ENCODE data around the gene CCL14. TPM values are rescaled to one million over a fixed set of nuclear protein-coding genes. Genes with fewer than 3 reads are reported as not detected.
"Not testable (repeated sequence)": the region's sequence is repeated elsewhere in the genome, so short reads cannot be mapped to it uniquely, and the experiment has no call there.

Gene CCL14
- polyA plus RNA-seq, 1 donor from 2014 or later: not detected

DNA sequence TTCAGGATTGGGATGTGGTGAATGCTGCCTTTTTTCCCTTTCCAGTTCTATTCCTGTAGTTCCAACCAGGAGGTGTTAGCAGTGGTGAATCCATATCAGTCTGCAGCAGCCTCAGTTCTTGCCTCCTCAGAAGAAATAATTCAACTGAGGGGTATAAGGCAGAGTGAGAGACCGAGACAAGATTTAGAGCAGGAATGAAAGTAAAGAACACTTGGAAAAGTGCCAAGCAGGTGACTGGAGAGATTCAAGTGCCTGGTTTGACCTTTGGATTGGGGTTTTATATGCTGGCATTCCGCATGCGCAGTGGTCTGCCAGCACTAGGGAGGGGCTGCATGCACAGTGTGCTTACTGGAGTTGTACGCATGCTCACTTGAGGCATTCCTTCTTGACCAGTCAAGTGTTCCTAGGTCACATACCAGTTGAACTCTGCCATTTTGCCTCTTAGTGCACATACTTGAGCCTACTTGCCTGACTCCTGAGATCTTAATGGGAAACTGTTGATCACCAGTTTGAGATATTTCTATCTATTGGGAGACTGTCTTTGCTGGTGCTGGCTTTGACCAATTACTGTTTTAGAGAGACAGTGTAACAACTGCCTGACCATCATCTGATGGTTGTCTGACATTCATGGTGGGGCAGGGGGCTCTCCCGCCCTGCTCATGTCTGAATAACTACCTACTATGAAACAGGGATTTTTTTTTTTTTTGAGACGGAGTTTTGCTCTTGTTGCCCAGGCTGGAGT, 15.5 kb upstream of the CCL14 start:
- Mint-ChIP-seq H3K4me3 (no peak overlapping the region), H3K36me3 (no peaks in the 10 kb centered on the region), H3K27me3 (peaks cover 20% of the 10 kb centered on the region)

DNA sequence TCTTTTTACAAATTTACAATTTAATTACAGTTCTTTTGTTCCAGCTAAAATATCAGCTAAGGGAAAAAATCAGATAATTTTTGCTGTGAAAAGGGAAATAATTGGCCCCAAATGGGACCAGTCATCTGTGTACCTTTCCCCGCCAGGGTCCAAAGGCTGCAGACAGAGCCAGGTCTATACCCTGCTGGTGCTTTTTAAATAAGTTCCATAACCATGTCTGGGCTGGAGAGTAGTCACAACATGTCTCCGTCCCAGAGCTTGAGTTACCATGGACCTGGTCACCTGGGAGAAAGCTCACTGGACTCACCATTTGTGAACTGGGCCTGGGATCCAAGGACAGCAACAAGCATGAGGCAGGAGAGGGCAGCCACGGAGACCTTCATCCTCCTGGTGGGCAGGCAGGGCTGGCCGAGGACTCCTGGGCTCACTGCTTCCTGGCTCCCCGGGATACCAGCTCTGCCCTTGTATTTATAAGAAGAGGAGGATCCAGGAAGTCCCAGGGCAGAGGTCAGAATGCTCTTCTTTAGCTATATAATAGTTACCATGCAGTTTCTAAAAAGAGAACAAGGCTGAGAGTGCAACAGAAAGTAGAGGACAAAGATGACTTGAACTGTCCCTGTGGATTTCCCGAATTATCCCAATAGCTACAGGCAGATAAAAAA, 14.7 kb upstream of the CCL14 start, which contains the start of gene CCL15:
TSS of gene CCL15 (minus strand) at position 444 of the 662 bp plus-strand sequence. CDS start at position 383, 61 bp downstream.
- Mint-ChIP-seq H3K27ac (no peak within 1 kb of the TSS), H3K27me3 (peaks cover 26% of the 10 kb centered on the region), H3K4me3 (no peak within 1 kb of the TSS)

More for the DNA sequence above, 15.5 kb upstream of the CCL14 start:
- Mint-ChIP-seq H3K4me1 (peaks cover 8 to 13% (median 11%) of the 10 kb centered on the region in 3 donors), H3K27ac (no peak overlapping the region), H3K9me3 (no peaks in the 10 kb centered on the region)

DNA sequence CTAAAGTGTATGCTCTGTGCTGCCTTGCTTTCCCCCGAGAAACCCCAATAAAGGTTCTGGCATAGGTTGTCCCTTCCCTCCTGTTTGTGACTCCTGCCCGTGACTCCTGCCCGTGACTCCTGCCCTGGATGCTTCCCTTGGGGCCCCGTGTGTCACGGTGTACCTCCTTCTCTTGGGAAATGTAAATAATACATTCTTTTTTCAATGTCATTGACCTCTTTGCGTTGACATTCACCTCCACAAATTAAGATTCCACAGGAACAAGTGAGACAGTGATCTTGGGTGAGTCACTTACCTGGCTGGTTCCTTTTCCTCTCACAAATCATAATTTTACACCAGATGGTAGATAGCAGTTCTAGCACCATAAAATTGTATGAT, 14.2 kb upstream of the CCL14 start:
- Mint-ChIP-seq H3K4me3 (no peak overlapping the region), H3K9me3 (no peaks in the 10 kb centered on the region), H3K4me1 (peaks cover 13 to 18% (median 18%) of the 10 kb centered on the region in 3 donors), H3K27me3 (peaks cover 27% of the 10 kb centered on the region), H3K36me3 (no peaks in the 10 kb centered on the region), H3K27ac (no peak overlapping the region)

More for the DNA sequence above, 14.7 kb upstream of the CCL14 start, which contains the start of gene CCL15:
- Mint-ChIP-seq H3K4me1 (peaks cover 13 to 17% (median 16%) of the 10 kb centered on the region in 3 donors), H3K36me3 (no peaks in the 10 kb centered on the region), H3K9me3 (no peaks in the 10 kb centered on the region)

DNA sequence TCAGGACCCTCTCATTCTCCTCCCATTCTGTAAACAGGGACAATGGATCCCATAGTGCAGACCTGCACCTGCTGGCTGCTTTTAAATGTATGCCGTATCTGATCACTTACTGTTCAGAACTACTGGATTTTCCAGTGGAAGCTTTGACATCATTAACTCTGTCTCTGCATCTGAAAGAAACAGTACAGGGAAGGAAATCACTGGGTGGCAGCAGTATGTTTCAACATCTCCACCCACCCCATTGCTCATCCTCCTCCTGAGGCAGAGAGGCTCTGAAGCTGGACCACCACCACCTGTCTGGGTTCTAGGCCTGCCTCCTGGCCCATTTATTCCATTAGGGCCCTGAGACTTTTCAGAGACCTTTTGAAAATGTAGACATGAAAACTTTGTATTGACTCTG, 12.2 kb upstream of the CCL14 start:
- peaks cover 7 to 24% (median 16%) of the 10 kb centered on the region in 3 donors for H3K4me1 Mint-ChIP-seq
- H3K4me3 Mint-ChIP-seq: no peak overlapping the region
- no peaks in the 10 kb centered on the region for H3K36me3 Mint-ChIP-seq
- H3K9me3 Mint-ChIP-seq: no peaks in the 10 kb centered on the region
- H3K27ac Mint-ChIP-seq: no peak overlapping the region
- peaks cover 27% of the 10 kb centered on the region for H3K27me3 Mint-ChIP-seq

DNA sequence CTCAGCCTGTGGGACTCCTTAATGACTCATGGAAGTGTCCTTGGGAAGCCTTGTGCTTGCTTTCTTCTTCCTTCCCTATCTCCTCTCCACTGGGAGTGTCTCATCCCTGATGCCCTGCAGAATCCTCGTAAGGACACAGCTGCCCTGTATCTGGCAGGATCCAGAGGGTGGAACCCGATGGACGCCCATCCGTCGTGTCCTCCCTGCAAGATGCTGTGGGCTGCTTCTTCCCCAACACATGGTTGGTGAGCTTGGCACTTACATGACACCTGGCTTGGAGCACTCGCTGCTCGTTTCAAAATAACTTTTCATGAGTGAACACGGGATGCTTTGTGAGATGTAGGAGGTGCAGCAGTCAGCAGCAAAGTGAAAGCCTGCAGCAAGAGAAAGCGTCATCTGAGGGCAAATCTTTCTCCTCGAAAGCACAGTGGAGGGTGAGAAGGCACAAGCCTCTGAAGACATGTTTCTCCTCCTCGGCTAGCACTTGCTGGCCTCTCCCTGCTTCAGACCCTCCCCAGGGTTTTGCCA, 11.6 kb upstream of the CCL14 start:
- Mint-ChIP-seq H3K36me3 (no peaks in the 10 kb centered on the region), H3K4me1 (peaks cover 7 to 24% (median 16%) of the 10 kb centered on the region in 3 donors), H3K9me3 (no peaks in the 10 kb centered on the region), H3K27me3 (peaks cover 27% of the 10 kb centered on the region), H3K27ac (no peak overlapping the region), H3K4me3 (no peak overlapping the region)

DNA sequence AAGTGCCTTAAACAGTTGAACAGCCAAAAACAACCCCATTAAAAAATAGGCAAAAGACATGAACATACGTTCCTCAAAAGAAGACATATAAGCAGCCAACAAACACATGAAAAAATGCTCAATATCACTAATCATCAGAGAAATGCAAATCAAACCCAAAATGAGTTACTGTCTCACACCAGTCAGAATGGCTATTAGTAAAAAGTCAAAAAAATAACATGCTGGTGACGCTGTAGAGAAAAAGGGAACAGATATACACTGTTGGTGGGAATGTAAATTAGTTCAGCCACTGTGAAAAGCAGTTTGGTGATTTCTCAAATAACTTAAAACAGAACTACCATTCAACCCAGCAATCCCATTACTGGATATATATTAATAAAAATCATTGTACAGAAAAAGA, 8.8 kb upstream of the CCL14 start:
- not testable (repeated sequence) for H3K9me3 Mint-ChIP-seq, H3K36me3 Mint-ChIP-seq, H3K27ac Mint-ChIP-seq
- Mint-ChIP-seq H3K4me1 (peaks cover 7 to 24% (median 16%) of the 10 kb centered on the region in 3 donors), H3K27me3 (peaks cover 18% of the 10 kb centered on the region), H3K4me3 (peak overlapping the region in 1 of 4 donors; percentile 47)

DNA sequence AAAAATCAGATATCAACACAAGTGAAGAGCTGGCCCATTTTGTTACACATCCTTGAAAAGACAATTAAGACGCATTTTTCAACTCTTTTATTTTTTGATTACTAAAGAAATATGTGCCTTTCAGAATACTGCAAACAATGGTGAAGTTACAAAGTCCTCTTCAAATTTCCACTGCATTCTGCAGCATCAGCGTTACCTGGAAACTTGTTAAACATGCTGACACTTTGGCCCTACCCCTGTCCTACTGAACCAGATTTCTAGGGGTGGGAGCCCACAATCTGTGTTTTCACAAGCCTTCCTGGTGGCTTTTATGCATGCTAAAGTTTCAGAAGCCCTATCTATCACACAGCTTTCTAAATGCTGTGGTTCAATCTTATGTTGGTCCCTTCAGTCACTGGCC, 4.5 kb upstream of the CCL14 start:
- H3K36me3 Mint-ChIP-seq: peaks cover 3% of the 10 kb centered on the region
- H3K4me3 Mint-ChIP-seq: no peak overlapping the region
- no peak overlapping the region for H3K27ac Mint-ChIP-seq
- H3K27me3 Mint-ChIP-seq: peaks cover 3% of the 10 kb centered on the region
- peaks cover 4 to 14% (median 8%) of the 10 kb centered on the region in 3 donors for H3K4me1 Mint-ChIP-seq
- peaks cover 3 to 11% (median 7%) of the 10 kb centered on the region in 3 donors for H3K9me3 Mint-ChIP-seq

DNA sequence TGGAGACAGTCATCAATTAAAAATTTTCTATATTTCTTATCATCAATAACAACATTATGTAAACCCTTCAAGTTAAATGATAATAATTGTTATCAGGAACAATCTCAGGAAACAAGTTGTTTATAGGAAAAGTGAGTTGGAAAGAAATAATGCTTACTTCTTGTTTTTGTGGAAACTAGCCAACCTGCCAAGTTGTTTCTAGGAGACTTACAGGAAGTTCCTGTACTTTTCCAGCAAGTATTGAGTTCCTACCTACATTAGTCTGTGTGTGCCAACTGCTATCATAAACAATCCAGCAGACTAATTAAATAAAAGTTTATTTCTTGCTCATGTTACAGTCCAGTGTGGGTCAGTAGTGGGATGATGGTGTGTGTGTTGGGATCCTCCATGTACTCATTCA, 1.6 kb upstream of the CCL14 start:
- H3K36me3 Mint-ChIP-seq: peaks cover 3% of the 10 kb centered on the region
- H3K9me3 Mint-ChIP-seq: peaks cover 3 to 11% (median 7%) of the 10 kb centered on the region in 3 donors
- H3K27ac Mint-ChIP-seq: no peak overlapping the region
- H3K4me1 Mint-ChIP-seq: no peaks in the 10 kb centered on the region
- peaks cover 5% of the 10 kb centered on the region for H3K27me3 Mint-ChIP-seq
- no peak overlapping the region for H3K4me3 Mint-ChIP-seq

DNA sequence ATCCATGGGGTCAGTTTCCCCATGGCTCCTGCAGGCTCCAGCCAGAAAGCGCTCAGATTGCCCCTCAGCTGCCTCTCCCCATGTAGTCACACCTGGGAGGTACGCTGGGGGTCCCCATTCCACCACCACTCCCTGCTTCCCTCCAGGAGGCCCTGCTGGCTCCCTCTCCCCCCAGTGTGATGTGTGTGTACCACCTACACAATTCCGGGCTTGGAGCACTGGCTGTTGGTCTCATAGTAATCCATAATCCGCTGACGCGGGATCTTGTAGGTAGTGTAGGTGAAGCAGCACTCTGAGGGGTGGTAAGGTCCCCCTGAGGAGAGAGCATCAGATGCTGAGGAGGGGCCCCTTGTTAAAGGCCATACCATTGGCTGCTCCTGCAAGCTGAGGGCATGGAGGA, 2.4 kb downstream of the CCL14 start:
- no peak overlapping the region for H3K4me3 Mint-ChIP-seq
- H3K36me3 Mint-ChIP-seq: peaks cover 1% of the 10 kb centered on the region
- H3K27ac Mint-ChIP-seq: no peak overlapping the region
- peaks cover 4% of the 10 kb centered on the region for H3K27me3 Mint-ChIP-seq
- peaks cover 0 to 9% (median 4%) of the 10 kb centered on the region in 3 donors for H3K9me3 Mint-ChIP-seq
- peaks cover 0 to 2% (median 0%) of the 10 kb centered on the region in 3 donors for H3K4me1 Mint-ChIP-seq

DNA sequence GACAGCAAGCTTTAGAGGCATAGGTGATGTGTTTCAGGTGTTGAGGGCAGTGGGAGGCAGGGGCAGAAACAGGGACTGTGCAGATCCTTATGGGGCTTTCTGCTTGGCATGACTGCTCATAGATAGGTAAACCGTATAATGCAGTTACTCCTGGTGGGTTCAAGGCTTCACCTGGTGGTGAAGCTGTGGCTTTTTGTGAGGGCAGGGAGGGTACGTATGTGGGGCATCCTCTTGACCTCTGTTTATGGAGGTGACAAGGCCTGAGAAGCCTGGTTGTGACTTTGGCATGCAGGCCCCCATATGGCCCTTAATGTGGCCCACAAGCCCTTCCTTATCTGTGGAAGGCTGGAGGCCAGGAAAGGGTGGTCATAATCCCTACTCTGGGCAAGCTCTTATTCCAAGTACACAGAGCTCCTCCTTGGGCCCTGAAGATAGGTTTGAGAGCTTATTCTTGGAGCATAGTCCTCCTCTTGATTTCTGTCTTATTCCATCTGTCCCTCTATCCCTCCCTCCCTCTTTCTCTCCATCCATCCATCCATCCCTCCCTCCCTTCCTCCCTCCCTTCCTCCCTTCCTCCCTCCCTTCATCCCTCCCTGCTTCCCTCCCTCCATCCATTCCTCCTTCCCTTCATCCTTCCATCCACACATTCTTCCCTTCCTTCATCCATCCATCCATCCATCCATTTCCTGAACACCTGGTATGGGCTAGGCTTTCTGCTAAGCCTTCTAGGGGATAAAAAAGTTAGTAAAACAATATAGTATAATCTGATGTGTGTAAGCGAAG, 3.9 kb downstream of the CCL14 start:
- Mint-ChIP-seq H3K4me1 (peaks cover 0 to 5% (median 2%) of the 10 kb centered on the region in 3 donors), H3K27me3 (peaks cover 8% of the 10 kb centered on the region), H3K9me3 (no peaks in the 10 kb centered on the region), H3K4me3 (no peak overlapping the region), H3K36me3 (no peaks in the 10 kb centered on the region), H3K27ac (no peak overlapping the region)

DNA sequence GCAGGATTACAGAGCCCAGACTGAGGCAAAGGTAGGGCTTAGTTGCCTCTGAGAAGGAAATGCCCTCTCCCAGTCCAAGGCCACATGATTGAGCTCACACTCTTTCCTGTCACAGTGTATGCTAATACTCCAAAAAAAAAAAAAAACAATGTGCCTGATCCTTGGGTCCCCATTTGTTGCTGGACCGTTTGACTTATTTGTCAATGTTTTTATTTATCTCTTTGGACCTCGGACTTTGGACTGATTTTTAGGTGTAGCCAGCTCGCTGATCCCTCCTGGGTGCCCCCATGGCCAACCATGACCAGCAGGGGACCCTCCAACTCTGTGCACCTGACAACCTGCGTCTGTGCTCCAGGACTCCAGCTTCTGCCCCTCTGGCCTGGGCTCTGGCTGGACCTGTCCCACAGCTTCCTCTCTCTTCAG, 4.6 kb downstream of the CCL14 start:
- Mint-ChIP-seq H3K36me3 (no peaks in the 10 kb centered on the region), H3K9me3 (no peaks in the 10 kb centered on the region), H3K4me1 (peaks cover 0 to 6% (median 5%) of the 10 kb centered on the region in 3 donors), H3K27me3 (peaks cover 9% of the 10 kb centered on the region), H3K4me3 (no peak overlapping the region), H3K27ac (no peak overlapping the region)

DNA sequence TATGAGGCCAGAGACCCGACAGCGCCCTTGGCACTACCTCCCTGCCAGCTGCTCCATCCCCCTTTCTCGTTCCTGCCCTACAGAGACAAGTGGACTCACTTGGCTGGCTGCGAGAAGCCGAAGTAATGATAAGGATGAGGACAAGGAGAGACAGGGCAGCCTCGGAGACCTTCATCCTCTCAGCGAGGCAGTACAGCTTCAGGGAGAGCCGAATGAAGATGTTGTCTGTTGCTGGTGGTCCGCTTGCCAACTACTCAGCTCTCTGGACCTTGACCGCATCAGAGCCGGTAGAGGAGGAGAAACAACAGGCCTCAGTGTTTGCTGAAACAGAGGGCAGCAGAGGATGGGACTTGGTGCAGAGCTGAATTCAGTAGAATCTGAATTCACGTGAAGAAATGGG, 5.3 kb downstream of the CCL14 start, which contains the start of gene CCL16:
TSS of gene CCL16 (minus strand) at position 252 of the 400 bp plus-strand sequence. CDS start at position 175, 77 bp downstream.
- H3K4me3 Mint-ChIP-seq: no peak within 1 kb of the TSS
- H3K27ac Mint-ChIP-seq: no peak within 1 kb of the TSS
- H3K36me3 Mint-ChIP-seq: no peaks in the 10 kb centered on the region
- H3K4me1 Mint-ChIP-seq: peaks cover 4 to 8% (median 6%) of the 10 kb centered on the region in 3 donors
- H3K9me3 Mint-ChIP-seq: no peaks in the 10 kb centered on the region
- H3K27me3 Mint-ChIP-seq: peaks cover 9% of the 10 kb centered on the region

DNA sequence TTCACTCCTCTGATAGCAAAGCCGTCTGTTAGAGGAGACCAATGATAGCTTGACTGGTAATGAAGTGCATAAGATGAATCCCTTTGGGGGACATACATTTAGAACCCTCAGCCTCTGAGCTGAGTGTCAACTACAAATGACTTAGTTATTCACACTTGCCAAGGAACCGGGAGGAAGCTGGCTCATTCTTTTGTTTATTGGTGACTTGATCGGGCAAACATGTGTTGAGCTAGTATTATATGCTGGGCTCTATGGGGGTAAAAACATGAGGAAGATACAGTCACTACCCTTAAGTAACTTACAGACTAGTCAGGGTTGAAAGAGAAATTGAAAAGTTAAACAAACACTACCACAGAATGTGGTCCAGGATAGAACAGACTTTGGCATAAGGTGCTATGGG, 8.2 kb downstream of the CCL14 start:
- no peaks in the 10 kb centered on the region for H3K36me3 Mint-ChIP-seq
- H3K9me3 Mint-ChIP-seq: no peaks in the 10 kb centered on the region
- H3K27ac Mint-ChIP-seq: no peak overlapping the region
- no peak overlapping the region for H3K4me3 Mint-ChIP-seq
- H3K4me1 Mint-ChIP-seq: peaks cover 6 to 8% (median 6%) of the 10 kb centered on the region in 3 donors
- H3K27me3 Mint-ChIP-seq: peaks cover 14% of the 10 kb centered on the region

DNA sequence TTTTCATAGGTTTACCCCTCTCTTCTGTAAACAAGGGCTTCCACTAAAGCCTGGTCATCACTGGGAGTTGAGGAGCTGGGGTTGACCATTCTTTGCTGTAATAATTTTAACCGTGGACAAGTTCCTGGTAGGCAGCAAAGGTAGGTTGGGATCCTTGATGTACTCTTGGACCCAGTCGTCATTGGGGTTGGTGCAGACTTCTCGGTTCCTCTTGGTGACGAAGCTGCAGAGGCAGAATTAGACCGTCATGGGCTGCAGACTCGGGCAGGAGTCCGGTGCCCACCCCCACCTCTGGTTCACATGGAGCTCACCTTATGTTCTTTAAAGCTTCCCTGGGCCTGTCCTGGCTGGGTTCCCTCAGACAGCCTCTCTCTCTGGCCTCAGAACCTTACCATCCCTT, 9.0 kb downstream of the CCL14 start:
- Mint-ChIP-seq H3K4me3 (no peak overlapping the region), H3K36me3 (no peaks in the 10 kb centered on the region), H3K9me3 (no peaks in the 10 kb centered on the region), H3K27me3 (peaks cover 12% of the 10 kb centered on the region), H3K27ac (no peak overlapping the region), H3K4me1 (peaks cover 6 to 8% (median 6%) of the 10 kb centered on the region in 3 donors)
